ENCODE results near the gene ATXN1. TPM values are rescaled to one million over a fixed set of nuclear protein-coding genes. Genes with fewer than 3 reads are reported as not detected.

The ATXN1 gene
- total RNA-seq, 1 donor from 2014 or later: 23.7 TPM

DNA sequence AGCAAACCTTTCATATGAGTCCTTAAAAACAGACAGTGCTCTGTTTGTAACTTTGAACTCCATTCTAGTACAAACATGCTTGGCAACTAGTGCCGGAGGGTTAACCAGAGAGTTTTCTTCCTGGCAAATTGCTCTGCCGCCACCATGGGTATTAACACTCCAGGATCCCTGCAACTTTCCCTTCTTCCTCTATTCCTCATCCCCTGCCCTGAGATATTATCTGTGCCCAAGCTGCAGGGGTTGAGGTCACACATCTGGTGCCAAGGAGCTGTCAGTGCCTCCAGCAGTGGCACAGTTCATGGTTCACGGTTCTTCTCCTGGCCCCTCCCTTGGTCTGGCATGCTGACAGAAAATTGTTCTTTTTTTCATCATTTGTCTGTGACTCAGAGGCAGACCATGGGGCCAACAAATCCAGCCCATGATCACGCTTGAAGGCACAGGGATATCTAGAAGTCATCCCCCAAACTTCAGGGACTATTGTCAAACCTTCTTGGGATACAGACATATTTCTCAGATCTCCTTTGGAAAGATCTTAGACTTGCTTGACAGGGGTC, 77.5 kb downstream of the ATXN1 start:
- no peak for DNase-seq (ENCODE audit: extremely low read depth, low read depth, low spot score)

DNA sequence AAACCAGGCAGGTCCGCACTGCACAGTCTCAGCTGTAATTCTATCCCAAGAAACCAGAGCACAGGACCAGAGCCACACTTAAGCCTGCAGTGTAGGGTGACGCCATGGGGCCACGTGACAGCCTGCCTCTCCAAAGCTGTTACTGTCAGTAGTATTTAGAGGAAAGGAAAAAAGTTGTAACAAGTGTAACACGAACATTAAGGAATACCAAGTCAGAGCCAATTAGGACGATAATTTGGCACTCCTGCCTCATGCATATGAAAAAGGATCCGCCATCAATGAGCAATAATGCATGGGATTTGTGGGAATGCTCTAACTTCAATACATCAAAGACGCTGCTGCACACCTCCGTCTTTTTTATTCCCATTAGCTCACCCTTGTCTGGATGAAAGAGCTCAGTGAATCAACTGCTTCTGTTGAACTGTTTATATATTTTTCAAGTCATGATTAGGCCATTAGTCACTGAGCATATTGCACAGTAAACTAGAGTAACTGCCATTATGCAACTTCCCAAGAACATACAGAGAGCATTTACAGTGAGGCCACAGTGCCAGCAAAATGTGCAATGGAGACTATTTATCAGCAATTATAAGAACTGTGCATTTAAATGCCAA, 79.9 kb downstream of the ATXN1 start:
- no peak for DNase-seq (ENCODE audit: extremely low read depth, low read depth, low spot score)

DNA sequence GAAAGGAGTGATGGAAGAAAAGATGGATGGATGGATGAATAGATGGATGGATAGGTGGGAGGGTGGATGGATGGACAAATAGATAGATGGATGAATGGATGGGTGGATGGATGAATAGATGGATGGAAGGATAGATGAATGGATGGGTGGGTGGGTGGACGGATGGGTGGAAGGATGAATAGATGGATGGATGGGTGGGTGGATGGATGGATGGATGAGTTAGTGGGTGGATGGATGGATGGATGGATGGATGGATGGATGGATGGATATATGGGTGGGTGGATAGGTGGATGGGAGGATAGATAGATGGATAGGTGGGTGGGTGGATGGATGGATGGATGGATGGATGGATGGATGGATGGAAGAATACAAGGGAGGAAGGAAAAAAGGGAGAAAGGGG, 82.2 kb downstream of the ATXN1 start:
- DNase-seq (ENCODE audit: extremely low read depth, low read depth, low spot score): no peak

DNA sequence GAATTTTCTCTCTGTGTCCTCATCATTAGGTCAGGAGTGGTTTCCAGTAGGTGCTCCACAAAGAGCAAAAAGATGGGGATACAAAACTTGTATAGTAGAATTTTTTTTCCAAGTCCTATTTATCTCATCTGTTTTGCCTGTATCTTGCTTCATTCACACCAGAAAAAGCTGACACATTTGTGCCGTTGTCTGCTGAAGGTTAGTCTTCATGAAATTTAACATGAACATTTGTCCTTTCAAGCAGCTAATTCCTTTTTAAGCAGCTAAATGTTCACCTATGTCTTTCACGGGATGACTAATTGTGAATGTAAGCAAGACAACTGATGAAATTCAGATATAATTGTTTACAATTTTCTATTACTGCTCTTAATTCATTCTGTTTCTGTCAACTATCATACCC, 83.8 kb downstream of the ATXN1 start:
- DNase-seq (ENCODE audit: extremely low read depth, low read depth, low spot score): no peak

DNA sequence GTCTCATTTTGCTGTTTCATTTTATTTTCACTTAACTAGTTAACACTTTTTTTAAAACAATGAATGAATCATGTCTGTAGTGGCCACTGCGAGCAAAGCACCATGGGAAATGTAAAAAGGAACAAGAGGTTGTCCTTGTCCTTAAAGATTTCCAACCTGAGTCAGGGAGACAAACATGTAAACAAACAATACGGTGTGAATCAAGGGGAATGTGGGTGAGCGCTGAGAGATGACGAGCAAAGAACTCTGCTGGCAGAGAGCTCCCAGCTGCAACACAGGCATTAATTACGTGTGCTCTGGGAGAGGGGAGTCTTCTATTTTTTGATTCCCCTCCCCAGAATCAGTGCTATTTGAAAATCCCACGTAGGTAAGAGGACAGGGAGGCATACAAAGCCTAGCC, 84.3 kb downstream of the ATXN1 start:
- no peak for DNase-seq (ENCODE audit: extremely low read depth, low read depth, low spot score)

DNA sequence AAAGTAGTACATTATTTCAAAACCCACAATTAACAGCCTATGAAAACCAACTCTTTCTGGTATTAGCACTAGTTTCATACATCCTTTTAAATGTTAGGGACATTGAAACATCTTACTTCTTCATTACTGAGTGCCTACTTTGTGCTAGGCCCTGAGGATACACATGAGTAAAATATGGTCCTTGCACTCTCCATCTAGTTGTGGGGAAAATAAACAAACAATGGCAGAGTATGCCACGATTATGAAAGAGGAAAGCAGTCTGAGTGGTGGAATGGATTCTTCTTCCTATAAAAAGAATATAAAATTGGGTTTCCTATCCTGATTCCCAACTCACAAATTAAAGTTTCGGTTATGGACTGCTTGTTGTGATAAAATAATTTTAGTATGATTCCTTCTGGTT, 84.9 kb downstream of the ATXN1 start:
- DNase-seq (ENCODE audit: extremely low read depth, low read depth, low spot score): no peak

DNA sequence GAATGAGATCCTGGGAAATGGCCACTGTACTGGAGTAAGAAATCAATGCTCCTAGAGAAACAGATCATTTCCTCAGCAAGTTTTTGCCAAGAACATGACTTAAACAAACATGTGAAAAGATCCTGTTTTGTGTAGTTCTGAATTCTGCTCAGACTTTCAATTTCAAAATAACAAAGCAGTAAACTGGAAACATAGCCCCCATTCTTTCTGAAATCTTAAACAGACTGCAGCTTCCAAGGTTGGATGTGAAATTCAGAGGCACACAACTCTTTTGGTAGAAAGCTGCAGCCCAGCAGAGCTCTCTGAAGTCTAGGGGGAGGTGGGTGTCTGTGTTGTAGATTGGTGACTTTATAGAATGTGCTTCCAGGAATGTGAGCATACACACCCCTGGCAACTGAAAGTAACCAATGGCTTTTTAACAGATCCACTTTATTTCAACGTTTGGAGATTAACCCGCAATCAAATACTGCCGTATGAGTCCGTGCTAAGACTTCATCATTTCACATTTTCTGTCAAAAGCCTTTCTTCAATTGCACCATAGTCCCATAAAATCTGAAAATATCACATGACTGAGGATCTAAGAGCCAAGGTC, 86.4 kb downstream of the ATXN1 start:
- no peak for DNase-seq (ENCODE audit: extremely low read depth, low read depth, low spot score)

DNA sequence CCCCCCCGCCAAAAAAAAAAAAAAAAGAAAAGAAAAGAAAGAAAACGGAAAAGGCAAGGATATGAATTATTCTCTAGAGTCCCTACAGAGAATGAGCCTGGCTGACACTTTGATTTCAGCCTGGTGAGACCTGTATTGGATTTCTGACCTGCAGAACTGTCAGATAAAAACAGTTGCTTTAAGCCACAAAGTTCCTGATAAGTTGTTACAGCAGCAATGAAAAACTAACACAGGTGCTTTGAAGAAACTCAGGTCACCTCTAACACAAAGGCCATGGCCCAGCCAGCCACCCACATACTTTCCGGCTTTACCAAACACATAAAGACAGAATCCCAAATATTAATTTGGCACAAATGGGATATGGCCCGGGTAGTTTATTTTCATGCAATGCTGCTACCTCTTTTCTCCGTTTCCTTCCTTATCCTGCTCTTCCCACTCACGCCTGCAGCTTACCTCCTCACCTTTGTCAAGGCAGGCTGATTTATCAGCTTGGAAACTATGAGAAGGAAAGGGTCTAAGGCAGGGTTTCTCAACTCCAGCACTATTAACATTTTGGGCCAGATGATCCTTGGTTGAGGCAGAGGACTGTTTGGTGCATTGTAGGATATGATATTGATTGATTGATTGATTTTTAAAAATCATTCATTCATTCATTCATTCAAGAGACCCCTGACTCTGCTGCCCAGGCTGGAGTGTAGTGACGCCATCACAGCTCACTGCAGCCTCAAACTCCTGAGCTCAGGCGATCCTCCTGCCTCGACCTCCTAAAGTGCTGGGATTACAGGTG, 88.1 kb downstream of the ATXN1 start:
- no peak for DNase-seq (ENCODE audit: extremely low read depth, low read depth, low spot score)

DNA sequence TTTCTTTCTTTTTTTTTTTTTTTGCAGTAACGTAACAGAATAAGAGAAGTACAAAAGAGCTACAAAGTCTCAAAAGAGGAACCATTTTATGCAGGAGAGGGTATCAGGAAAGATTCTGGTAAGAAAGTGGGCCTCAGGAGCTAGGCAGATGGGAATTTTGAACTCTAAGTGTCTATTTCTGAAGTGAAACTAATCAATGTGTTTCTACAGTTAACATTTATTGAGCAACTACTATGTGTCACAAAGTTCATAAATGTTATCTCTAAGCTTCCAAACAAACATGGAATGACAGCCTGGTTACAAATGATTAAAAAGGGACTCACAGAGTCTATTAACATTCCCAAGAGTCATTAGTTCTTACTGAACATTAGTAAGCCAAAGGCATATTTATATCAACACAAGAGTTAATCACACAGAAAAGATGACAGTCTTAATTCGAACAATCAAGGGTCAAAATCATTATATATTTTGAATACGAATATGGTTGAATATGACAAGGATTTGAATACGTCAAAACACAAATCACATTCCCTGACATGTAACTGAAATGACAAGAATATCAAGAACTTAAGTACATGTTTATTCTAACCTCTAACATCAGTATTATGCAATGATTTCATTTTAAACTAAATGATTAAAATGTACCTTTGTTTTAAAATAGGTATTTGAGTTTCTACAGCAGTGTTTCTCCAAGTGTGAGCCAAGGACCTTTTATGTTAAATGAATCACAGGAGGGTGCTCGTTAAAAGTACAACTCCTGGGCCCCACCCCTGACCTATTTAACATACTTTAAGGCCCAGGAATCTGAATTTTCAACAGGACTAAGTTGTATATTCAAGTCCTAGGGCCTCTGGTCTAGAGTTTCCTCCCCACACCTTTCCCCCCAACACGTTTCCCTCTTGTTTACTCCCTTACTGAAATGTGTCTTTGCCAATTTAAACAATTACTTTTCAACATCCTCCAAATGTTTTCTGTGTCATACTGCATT, 89.7 kb downstream of the ATXN1 start:
- DNase-seq (ENCODE audit: extremely low read depth, low read depth, low spot score): no peak

DNA sequence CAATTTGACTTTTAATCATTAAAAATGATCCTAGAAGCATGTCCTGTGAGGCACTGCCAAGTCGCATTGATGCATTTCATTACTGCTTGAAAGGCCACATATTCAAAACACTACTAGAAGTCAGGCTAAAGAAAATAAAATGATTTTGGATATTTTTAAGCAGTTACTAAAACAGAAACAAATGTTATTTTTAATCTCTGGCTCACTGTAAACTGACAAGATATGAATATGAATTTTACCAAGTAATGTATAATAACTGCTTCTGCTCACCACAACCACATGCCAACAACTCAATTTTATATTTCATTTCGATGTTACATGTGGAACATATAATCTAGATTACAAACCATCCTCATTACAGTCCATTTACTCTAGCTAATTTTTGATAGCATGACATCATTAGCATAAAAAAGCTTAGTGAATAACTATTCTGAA, 90.6 kb downstream of the ATXN1 start:
- DNase-seq (ENCODE audit: extremely low read depth, low read depth, low spot score): no peak

DNA sequence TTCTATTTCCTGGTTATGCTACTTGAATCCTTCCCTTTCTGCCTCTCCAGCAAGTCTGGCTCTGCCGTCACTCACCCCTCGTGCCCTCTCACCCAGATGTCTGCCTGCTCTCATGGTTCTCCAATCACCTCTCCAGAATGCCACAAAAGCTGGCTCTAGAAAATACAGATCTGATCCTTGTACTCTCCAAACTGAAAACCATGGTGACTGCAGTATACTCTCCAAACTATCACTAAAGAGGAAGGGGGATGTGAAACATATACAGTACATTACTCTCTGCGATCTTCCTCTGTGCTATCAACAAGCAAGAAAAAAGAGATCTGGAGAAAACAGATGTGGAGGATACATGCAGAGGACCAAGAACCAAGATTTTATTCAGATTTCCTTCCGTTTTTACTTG, 91.1 kb downstream of the ATXN1 start:
- DNase-seq (ENCODE audit: extremely low read depth, low read depth, low spot score): no peak

DNA sequence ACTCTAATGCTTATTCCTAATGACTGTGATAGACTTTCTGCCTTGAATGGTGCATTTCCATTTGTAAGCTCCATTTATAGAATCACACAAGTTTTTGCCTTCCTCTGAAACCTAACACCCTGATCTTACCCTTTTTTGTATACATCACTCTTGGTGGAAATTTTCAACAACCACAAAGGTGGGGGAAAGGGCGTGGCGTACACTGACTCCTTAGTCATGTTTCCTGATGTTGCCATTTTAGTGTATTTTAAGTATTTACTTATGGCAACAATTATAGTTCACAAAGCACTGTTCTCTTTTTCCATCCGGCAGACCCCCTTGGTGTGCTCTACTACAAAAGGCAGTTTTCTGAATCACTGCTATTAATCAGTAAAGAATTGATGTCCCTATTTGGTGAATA, 92.0 kb downstream of the ATXN1 start:
- DNase-seq (ENCODE audit: extremely low read depth, low read depth, low spot score): peak; percentile 72

DNA sequence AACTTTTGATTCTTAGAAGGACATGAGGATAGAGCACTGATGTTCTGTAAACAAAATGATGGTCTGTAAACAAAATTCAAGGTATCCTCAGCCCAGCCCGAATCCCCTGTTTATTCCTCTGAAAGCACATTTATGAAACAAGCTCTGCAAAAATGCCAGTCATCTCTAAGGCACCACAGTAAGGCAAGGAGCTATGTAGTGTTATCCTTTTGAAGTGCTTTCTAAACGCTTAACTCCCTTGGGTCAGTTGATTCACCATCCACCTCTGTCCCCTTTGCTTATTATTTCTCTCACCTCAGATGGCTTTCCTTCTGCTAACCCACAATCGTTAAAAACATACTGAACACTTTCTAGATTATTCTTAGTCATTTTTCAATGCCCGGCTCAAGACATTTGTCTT, 93.8 kb downstream of the ATXN1 start:
- DNase-seq (ENCODE audit: extremely low read depth, low read depth, low spot score): no peak

DNA sequence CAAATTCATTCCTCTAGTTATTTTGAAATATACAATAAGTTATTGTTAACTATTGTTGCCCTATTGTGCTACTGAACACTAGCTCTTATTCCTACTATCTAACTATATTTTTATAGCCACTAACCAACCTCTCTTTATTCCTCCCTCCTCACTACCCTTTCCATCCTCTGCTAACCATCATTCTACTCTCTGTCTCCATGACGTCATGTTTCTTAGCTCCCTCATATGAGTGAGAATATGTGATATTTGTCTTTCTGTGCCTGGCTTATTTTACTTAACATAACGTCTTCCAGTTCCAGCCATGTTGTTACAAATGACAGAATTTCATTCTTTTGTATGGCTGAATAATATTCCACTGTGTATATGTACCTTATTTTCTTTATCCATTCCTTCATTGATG, 95.3 kb downstream of the ATXN1 start:
- no peak for DNase-seq (ENCODE audit: extremely low read depth, low read depth, low spot score)

DNA sequence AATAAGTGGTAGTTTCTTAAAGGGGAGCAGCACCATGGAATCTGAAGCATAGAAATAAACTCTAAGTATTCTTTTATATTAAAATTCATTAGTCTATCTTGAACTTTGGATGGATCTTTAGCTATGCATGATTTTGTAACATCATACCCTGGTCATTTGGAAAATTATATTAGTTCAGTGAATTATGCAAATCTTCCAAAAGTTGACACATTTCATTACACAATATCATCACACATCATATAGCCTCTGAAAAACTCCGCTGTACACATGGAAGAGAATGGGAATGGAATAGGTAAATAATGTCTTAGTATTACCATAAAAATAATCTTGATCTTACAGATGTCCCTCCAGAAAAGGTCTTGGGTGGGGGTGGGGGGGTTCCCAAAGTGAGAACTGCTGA, 96.1 kb downstream of the ATXN1 start:
- no peak for DNase-seq (ENCODE audit: extremely low read depth, low read depth, low spot score)

DNA sequence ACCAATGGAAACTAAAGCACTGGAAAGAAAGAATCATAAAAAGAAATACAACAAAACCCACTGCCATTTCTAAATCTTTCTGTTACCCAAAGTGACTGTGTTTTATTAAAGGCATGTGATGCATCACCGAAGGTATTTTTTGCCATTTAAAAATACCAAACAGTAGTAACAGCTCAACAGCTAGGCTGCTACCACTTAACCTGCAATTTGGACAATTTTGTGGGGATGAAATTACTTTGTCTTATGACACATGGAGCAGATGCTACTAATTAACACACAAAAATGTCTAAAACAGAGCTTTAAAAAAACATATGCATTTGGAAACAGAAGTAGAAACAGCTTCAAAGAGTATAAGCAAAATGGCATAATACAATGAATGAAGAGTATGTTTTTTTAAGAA, 97.4 kb downstream of the ATXN1 start:
- no peak for DNase-seq (ENCODE audit: extremely low read depth, low read depth, low spot score)

DNA sequence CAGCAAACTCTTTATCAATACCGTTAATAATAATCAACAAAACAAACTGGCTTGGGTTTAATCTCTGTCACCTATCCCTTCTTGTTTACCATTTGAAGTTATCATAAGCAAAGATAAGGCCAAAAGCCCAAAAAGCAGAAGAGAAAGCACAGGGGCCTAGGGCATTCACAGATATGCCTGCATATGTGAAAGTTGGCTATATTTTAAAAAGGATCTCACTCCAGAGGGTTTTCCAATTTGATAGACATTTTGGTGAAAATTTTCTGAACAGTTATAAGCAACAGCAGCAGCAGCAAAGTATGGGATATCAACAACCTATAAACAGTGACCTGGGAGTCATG, 101.1 kb downstream of the ATXN1 start:
- no peak for DNase-seq (ENCODE audit: extremely low read depth, low read depth, low spot score)

DNA sequence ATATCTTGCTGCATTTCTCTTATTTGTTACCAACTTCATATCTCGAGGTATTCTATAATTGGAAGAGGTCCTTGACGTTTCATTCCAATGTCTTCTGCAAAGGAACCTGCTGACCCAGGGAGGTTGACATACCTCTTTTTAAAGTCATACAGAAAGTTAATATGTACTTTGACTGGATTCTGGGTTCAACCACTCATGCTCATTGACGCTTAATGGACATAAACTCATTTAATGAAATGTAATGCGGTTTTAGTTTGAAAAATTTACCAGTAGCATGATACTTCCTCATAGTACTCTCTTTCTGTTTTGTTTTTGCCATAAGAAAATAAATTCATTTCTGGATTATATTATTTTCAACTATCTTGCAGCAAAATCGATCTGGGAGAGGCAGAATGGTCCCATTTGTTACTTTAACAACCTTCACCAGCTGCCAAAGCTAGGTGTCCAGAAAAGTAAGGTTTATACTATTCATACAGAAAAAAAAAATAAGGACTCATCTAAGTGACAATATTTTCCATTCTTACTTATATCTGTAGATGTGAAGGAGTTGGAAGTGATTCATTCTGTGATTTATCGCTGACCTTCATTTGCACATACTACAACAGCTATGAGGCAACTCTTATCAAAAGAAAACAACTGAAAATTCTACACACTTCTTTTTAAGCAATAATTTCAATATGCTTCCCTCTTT, 101.6 kb downstream of the ATXN1 start:
- DNase-seq (ENCODE audit: extremely low read depth, low read depth, low spot score): no peak

DNA sequence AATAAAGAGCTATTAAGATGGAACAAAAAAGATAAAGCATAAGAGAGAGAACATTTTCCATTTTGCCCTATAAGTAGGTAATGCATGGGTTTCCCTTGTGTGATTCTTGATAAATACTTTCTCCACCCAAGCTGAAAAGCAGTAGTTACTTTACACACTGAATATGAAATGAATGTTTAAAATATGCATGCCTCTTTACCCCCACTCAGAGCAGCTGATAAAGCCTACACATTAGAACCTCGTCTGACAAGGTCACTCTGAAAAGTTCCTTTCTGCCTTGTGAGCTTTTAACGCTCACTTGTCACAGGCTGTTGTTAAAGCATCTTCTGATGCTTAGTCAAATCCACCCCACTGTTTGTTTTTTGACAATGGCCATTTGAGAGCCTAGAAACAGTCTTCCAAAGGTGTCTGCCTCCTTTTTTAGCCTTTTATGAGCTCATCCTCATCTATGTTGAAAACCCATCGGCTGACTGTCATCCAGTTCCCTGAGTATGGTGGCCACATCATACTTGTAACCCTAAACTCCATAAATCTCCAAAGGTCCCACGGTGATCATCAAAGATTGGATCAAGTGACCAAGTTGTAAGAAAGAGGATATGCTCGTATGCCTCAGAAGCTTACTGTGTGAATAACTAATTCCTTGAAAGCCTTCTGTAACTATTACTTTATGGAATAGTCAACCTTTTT, 102.8 kb downstream of the ATXN1 start:
- DNase-seq (ENCODE audit: extremely low read depth, low read depth, low spot score): no peak

DNA sequence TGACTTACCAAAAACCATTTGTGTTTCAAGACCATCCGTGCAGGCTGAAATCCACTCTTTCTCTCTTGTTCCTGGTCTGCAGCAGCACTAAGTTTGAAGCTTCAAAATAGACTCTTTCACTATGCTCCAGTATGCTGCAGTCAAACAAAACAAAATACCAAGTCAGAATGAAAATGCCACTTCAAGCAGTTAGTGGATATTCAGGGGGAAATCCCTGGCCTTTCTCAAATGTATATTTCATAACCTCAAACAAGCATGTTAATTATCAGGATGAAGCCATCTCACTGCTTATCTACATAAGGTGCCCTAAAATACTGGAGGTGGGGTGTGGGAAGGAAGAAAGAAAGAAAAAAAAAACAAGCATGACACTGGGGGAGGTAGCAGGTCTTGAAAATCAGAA, 103.5 kb downstream of the ATXN1 start:
- no peak for DNase-seq (ENCODE audit: extremely low read depth, low read depth, low spot score)
